Effector CD4-positive, alpha-beta T cell (primary cell): ENCODE data around the gene RETSAT.
"Not testable (repeated sequence)": the region's sequence is repeated elsewhere in the genome, so short reads cannot be mapped to it uniquely, and the experiment has no call there.

Source experiments
- DNase-seq: peaks from one replicate; pipeline ENCODE4 v3.0.0-alpha.2; 2020

Gene RETSAT

GRCh38 chr2:85330839-85331636 lies 23.3 kb downstream of the RETSAT start:
- DNase-seq = no peak

DNA sequence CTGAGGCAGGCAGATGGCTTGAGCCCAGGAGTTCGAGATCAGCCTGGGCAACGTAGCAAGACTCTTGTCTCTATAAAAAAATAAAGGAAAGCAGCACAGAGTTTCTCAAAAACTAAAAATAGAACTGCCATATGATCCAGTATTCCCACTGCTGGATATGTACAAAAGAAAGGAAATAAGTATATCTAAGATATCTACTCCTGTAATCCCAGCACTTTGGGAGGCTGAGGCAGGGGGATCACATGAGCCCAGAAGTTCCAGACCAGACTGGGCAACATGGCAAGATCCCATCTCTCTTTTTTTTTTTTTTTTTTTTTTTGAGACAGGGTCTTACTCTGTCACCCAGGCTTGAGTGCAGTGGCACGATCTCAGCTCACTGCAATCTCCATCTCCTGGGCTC lies 24.6 kb downstream of the RETSAT start:
- DNase-seq = not testable (repeated sequence)

DNA sequence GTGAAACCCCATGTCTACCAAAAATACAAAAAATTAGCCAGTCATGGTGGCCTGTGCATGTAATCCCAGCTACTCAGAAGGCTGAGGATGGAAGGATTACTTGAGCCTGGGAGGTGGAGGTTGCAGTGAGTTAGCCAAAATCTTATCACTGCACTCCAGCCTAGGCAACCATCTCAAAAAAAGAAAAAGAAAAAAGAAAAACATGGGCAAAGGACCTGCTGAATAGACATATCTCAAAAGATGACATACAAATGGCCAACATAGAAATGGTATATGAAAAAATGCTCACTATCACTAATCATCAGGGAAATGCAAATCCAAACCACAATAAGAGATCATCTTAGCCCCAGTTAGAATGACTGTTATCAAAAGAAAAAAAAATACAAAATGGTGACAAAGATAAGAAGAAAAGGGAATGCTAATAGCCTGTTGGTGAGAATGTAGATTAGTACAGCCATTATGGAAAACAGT lies 25.1 kb downstream of the RETSAT start:
- DNase-seq = no peak

DNA sequence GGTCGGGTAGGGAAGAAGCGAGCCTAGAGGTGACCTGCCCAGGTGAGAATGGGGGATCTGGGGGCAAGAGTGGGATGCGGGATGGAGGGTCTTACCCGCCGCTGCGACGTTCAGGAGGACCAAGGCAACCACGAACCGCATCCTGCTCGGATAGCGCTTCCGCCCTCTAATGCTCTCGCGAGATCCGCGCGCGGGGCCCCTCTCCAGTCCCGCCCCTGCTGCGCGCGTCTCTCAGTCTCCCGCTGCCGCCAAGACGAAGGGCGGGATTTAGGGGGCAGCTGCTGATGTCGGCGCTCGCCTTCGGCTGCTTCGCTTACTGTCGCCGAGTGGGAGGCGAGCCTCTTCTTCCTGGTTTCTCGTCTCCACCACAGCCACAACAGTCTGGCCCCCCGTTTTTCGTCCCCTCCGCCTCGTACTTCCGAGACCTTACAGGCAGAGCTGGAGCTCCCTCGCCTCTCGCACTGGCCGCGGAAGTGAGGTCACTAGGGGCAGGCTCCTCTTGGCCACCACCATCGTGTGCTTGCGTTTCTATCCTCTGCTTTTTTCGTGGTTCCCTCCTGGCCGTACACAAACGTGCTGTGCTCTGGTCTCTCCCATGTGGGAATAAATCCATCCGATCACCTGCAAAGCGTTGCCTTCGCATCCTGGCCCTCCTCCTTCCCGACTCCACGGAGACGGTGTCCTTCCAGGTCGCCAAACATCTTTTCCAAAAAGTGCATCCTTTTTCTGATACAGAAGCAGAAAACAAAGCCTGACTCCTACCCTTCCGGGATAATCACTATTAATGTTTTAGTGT lies 26.3 kb downstream of the RETSAT start, which contains the start of gene TGOLN2:
TSS of gene TGOLN2 (minus strand) at position 168 of the 796 bp plus-strand sequence. CDS start at position 141, 27 bp downstream.
- DNase-seq = peak; percentile 93

DNA sequence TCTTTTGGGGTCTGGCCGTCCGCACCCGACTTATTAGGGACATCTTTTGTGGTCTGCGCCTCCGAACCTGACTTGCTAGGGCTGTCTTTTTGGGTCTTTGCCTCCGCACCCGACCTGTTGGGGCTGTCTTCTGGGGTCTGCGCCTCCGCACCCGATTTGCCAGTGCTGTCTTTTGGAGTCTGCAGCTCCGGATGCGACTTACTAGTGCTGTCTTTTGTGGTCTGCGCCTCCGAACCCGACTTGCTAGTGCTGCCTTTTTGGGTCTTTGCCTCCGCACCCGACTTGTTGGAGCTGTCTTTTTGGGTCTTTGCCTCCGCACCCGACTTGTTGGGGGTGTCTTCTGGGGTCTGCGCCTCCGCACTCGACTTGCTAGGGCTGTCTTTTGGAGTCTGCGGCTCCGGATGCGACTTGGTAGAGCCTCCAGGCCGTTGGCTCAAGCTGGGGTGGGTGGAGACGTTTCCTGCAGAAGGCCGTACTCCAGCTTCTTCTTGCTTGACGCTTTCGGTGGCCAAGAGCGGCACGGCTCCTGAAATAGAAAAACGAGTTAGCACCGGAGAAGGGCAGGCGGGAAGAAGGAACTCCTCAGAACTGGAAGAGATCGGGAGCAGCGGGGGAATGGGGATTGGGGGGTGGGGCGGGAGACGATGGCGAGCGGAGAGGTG lies 27.0 kb downstream of the RETSAT start:
- peak; percentile 54 for DNase-seq

DNA sequence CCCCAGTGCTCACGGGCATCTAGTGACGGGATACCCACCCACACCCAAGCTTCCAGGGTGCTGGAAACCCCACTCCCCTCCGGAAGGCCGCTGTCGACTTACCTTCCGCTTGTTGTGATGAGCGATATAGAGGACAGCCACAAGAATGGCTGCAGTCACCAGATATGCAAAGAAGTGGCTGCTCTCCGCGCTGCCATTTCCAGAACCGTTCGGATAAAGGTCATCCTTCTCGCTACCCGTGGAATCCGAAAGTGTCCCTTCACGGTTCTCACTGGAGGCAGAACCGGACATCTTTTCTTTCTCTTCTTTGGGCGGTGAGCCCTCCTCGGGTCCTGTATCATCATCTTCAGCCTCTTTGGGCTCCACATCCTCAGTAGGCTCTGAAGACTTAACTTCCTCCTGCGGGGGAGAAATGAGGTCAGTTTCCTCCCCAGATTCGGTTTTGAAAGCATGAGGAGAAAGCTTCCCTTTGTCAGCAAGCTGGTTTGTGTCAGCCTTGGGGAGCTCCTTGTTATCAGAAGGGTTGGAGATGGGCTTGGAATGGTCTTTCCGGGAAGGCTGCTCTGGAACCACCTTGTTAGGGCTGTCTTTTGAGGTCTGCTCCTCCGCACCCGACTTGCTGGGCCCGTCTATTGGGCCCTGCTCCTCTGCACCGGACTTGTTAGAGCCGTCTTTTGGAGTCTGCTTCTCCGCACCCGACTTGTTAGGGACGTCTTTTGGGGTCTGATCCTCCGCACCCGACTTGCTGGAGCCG lies 27.7 kb downstream of the RETSAT start:
- peak; percentile 39 for DNase-seq

- DNase-seq = no peak
Observed at GRCh38 chr2:85325466-85325811, 28.9 kb downstream of the RETSAT start.

- DNase-seq = no peak
Observed at GRCh38 chr2:85324639-85325465, 29.5 kb downstream of the RETSAT start.

GRCh38 chr2:85323988-85324367 lies 30.4 kb downstream of the RETSAT start:
- not testable (repeated sequence) for DNase-seq

DNA sequence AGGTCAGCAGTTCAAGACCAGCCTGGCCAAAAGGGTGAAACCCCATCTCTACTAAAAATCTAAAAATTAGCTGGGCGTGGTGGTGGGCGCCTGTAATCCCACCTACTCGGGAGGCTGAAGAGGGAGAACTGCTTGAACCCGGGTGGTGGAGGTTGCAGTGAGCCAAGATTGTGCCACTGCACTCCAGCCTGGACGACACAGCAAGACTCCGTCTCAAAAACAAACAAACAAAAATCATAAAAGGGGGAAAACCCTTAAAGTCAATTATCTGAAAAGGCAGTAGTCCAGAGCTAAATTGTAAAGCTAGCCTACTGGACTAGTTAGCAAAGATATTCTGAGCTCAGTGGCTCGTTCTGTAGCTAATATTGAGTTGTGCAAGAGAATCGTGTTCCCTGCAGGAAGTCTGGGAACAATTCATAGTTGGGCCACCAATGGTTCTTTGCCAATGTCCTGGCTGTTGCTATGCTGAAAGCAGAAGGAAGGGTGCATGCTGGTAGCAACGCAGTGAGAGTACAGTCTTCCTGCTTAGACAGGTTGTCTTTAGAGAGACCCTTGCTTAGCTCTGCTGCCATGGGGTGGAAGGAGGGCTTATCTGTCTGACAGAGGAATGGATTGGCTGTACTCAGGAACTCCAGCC lies 30.9 kb downstream of the RETSAT start:
- DNase-seq = no peak

DNA sequence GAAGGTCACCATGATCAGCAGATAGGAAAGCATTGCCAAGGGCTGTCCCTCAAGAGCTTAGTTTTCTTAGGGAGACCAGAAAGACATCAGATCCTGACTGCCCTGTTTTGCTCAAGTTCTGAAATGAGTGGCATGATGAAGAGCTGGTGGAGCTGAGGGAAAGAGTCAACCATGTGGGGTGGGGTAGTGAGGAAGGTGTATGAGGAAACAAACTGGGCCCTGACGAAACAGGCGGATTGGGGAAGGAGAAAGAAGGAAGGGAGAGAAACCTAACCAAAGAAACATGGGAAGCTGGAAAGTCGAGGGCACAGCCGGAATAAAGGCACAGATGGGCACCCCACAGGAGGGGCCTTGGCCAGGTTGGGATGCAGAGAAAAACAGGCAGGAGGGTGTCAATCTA lies 34.5 kb downstream of the RETSAT start:
- no peak for DNase-seq

DNA sequence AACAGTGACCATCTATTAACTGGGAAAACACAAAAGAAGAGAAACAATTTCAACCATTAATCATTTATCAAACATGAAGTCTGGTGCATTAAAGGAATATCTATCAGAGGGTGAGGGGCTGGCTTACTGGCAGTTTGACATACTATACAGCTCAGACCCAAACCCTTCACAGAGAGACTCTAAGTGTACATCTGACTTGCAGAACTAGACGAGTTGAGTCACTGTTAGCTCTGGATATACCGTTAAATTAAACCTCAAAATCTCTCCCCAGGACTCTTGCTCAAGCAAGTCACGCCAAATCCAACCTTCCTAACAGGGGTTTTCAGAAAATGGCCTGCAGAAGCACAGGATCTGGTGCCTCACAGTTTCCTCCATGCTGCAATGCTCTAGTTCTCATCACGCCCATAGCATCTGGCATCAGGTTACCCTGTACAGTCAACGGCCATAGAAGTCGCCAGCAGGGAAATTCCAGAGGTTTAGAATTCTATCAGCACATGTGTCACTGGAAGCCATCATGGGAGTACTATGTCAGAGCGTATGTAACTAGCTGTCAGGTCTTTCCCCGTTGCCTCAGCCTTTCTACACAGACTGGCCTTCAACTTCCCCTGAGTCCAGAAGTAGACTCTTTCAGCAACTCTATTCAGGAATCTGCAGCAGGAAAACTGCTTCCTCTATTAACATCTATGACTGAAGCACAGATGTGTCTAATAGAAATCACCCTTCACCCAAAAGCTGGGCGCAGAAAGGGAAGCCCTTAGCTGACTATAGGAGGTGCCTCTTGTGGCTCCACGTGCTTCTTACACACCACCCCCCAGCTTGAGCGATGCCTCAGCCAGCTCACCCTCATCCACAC lies 35.9 kb downstream of the RETSAT start:
- no peak for DNase-seq

GRCh38 chr2:85315921-85316320 lies 38.4 kb downstream of the RETSAT start:
- DNase-seq = not testable (repeated sequence)

GRCh38 chr2:85314884-85315242 lies 39.5 kb downstream of the RETSAT start:
- DNase-seq = no peak

DNA sequence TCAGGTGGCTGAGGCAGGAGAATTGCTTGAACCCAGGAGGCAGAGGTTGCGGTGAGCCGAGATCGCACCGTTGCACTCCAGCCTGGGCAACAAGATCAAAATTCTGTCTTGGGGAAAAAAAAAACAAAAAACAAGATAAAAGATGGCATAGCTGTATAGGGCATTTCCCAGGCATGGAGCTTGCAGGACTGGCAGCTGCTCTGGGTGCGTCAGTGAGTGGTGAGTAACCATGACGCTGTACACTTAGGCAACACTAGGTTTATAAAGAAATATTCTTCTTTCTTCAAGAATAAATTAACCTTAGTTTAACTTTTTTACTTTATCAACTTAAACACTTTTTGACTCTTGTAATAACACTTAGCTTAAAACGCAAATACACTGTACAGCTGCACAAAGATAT lies 41.9 kb downstream of the RETSAT start:
- DNase-seq = no peak

DNA sequence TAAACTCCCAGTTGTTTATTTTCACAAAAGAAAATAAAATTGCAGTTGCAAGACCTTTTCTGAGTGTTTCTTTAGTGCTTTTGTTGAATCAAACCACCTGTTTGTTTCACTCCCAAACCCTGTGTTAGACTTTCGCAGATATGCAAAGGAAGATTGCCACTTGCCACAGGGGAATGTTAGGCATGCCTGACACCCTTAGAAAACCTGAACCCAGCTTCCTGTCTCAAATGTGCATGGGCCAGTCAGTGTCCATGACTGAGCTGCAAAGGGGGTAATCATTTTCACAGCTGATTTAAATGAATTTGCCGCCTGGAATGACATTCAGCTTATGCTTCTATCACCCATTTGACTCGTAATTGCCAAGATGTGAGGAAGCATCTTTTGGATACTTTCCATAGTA lies 44.0 kb downstream of the RETSAT start:
- no peak for DNase-seq

DNA sequence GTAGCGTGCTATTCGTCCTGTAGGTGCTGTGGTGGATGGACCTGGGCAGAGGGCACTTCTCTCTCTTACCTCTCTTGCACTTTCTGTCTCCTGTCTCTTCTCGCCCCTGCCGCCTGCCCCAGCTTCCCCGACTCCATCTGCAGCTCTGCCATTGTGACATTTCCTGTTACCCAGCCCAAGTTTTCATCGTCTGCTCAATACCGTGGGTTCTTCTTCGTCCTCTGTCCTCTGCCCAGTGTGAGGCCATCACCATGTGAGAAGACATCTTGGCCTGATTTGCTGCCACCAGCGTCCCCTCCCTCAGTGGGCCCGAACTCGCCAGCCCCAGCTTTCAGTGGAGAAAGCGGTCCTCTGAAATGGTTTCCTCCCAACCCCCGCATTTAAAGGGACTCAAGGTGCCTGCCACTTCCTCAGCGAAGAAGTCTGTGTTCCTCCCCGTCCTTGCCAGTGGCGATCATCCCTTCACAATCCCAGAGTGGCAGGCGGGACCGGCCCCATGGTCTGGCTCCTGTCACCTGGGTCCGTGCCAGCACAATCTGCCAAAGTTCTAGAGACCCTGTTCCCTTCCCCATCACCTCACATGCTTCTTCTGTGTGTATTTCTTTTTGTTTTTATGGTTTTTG lies 44.5 kb downstream of the RETSAT start:
- DNase-seq = peak; percentile 6

DNA sequence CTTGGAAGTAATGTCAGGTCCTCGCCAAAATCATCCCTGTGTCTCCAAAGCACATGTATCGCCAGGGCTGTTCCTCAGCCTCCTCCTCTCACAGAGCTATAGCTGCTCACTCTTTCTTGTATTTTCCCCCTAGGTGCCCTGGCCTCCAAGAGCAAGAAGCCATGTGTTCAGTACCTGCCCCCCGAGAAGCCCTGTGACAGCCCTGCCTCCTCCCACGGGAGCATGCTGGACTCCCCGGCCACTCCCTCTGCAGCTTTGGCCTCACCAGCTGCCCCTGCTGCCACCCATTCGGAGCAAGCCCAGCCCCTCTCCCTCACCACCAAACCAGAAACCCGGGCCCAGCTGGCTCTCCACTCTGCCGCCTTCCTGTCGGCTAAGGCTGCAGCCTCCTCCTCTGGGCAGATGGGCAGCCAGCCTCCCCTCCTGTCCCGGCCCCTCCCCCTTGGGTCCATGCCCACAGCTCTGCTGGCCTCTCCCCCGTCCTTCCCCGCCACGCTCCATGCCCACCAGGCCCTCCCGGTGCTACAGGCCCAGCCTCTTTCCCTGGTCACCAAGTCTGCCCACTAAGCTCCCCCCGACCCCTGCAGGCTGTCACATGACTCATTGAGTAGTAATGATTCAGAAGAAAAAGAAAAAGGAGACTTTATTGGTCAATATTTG lies 45.3 kb downstream of the RETSAT start:
- DNase-seq = no peak

- DNase-seq = no peak
Observed at GRCh38 chr2:85308201-85308600, 46.1 kb downstream of the RETSAT start.
